ENCODE measurements around the gene APOBEC3F.

- TF ChIP-seq POLR2A (IDR thresholded peaks at IDR 0.05) (no peak), CTCF (IDR thresholded peaks at IDR 0.05 in 4 of 5, conservative IDR thresholded peaks at IDR 0.05 in 1 of 5) (no peak)
These were observed 51.6 kb downstream of the APOBEC3F start for GRCh38 chr22:39092111-39092862.
